SK-N-SH treated with all-trans-retinoic acid at 6 μM for 48 hours (cell line): ENCODE measurements around the gene RPS5.

ENCODE experiments used
- ATAC-seq: fragments of 200-7000 bp; cut with Tn5 transposase; 3 replicates; pipeline ENCODE4 v1.9.1; 2020; ENCODE audit warnings: mild to moderate bottlenecking, moderate library complexity
- ARNTL ChIP-seq: fragments of 450-650 bp; formaldehyde crosslinking; IDR thresholded peaks from 2 replicates; pipeline ENCODE4 v1.5.0; 2020; ENCODE audit warnings: low read depth, mild to moderate bottlenecking, moderate library complexity, borderline replicate concordance
- BACH2 ChIP-seq: fragments of 250-450 bp; sonication (Bioruptor Pico); IDR thresholded peaks from 2 replicates; pipeline ENCODE4 v1.9.0; 2021; ENCODE audit warnings: mild to moderate bottlenecking, borderline replicate concordance
- CREB5 ChIP-seq: fragments of 250-450 bp; sonication (Bioruptor Pico); IDR thresholded peaks from 2 replicates; pipeline ENCODE4 v1.5.1; 2020; ENCODE audit warnings: low read depth, mild to moderate bottlenecking, moderate library complexity
- CSDC2 ChIP-seq: fragments of 250-450 bp; sonication (Bioruptor Pico); IDR thresholded peaks from 2 replicates; pipeline ENCODE4 v1.5.0; 2020; ENCODE audit warnings: mild to moderate bottlenecking, moderate library complexity
- CSRNP3 ChIP-seq: fragments of 250-450 bp; sonication (Bioruptor Pico); IDR thresholded peaks from 2 replicates; pipeline ENCODE4 v1.5.1; 2021; ENCODE audit warnings: mild to moderate bottlenecking, moderate library complexity
- ESRRG ChIP-seq: fragments of 250-450 bp; sonication (Bioruptor Pico); IDR thresholded peaks from 2 replicates; pipeline ENCODE4 v1.6.1; 2021; ENCODE audit warnings: mild to moderate bottlenecking
- GLIS3 ChIP-seq: fragments of 250-450 bp; sonication (Bioruptor Pico); IDR thresholded peaks from 2 replicates; pipeline ENCODE4 v1.5.0; 2020; ENCODE audit warnings: mild to moderate bottlenecking, moderate library complexity
- OSR1 ChIP-seq: fragments of 250-450 bp; sonication (Bioruptor Pico); IDR thresholded peaks from 2 replicates; pipeline ENCODE4 v1.8.0; 2022; ENCODE audit warnings: moderate library complexity, mild to moderate bottlenecking, inconsistent platforms
- PATZ1 ChIP-seq: fragments of 250-450 bp; sonication (Bioruptor Pico); IDR thresholded peaks from 2 replicates; pipeline ENCODE4 v1.8.0; 2020; ENCODE audit warnings: mild to moderate bottlenecking, moderate library complexity, borderline replicate concordance
- POU6F1 ChIP-seq: fragments of 250-450 bp; sonication (Bioruptor Pico); IDR thresholded peaks from 2 replicates; pipeline ENCODE4 v1.8.0; 2021; ENCODE audit warnings: low read depth, mild to moderate bottlenecking, moderate library complexity, borderline replicate concordance
- PPARA ChIP-seq: fragments of 250-450 bp; sonication (Bioruptor Pico); IDR thresholded peaks from 2 replicates; pipeline ENCODE4 v1.5.0; 2020; ENCODE audit warnings: mild to moderate bottlenecking, borderline replicate concordance
- RARB ChIP-seq: fragments of 250-450 bp; sonication (Bioruptor Pico); IDR thresholded peaks from 2 replicates; pipeline ENCODE4 v1.8.0; 2021; ENCODE audit warnings: mild to moderate bottlenecking, moderate library complexity
- SNAI2 ChIP-seq: fragments of 250-450 bp; sonication (Bioruptor Pico); IDR thresholded peaks from 2 replicates; pipeline ENCODE4 v1.5.0; 2020; ENCODE audit warnings: mild to moderate bottlenecking, moderate library complexity
- TCF4 ChIP-seq: fragments of 250-450 bp; sonication (Bioruptor Pico); IDR thresholded peaks from 2 replicates; pipeline ENCODE4 v1.8.0; 2021; ENCODE audit warnings: mild to moderate bottlenecking, moderate library complexity, borderline replicate concordance
- TOX ChIP-seq: fragments of 250-450 bp; sonication (Bioruptor Pico); IDR thresholded peaks from 2 replicates; pipeline ENCODE4 v1.8.0; 2021; ENCODE audit warnings: mild to moderate bottlenecking, moderate library complexity, borderline replicate concordance
- ZC3H10 ChIP-seq: fragments of 250-450 bp; sonication (Bioruptor Pico); IDR thresholded peaks from 2 replicates; pipeline ENCODE4 v1.5.1; 2021; ENCODE audit warnings: mild to moderate bottlenecking, moderate library complexity
- ZFP3 ChIP-seq: fragments of 250-450 bp; sonication (Bioruptor Pico); IDR thresholded peaks from 2 replicates; pipeline ENCODE4 v1.5.0; 2020; ENCODE audit warnings: mild to moderate bottlenecking, moderate library complexity
- ZNF565 ChIP-seq: fragments of 450-650 bp; formaldehyde crosslinking; conservative IDR thresholded peaks from 2 replicates; pipeline ENCODE4 v1.5.0; 2020; ENCODE audit warnings: low read depth, mild to moderate bottlenecking, moderate library complexity
- ZNF70 ChIP-seq: fragments of 450-650 bp; formaldehyde crosslinking; IDR thresholded peaks from 2 replicates; pipeline ENCODE4 v1.5.0; 2020; ENCODE audit warnings: mild to moderate bottlenecking, moderate library complexity
- ZNF8 ChIP-seq: fragments of 450-650 bp; formaldehyde crosslinking; IDR thresholded peaks from 2 replicates; pipeline ENCODE4 v1.5.0; 2020; ENCODE audit warnings: mild to moderate bottlenecking, moderate library complexity

Gene RPS5

GRCh38 chr19:58356766-58357480 lies 30.1 kb upstream of the RPS5 start:
- no peak for TF ChIP-seq ZNF70 (CRISPR knock-in tag)
- TF ChIP-seq OSR1 (CRISPR knock-in tag): no peak
- TF ChIP-seq RARB (CRISPR knock-in tag): no peak
- no peak for TF ChIP-seq BACH2 (CRISPR knock-in tag)
- TF ChIP-seq ARNTL (CRISPR knock-in tag): no peak
- no peak for ATAC-seq

- no peak for ATAC-seq
These were observed 29.5 kb upstream of the RPS5 start for GRCh38 chr19:58357481-58358145.

GRCh38 chr19:58361900-58362271 lies 25.2 kb upstream of the RPS5 start:
- ATAC-seq: peak; percentile 45
- no peak for TF ChIP-seq ZNF565 (CRISPR knock-in tag)
- no peak for TF ChIP-seq ESRRG (CRISPR knock-in tag)
- TF ChIP-seq TOX: no peak
- no peak for TF ChIP-seq ARNTL (CRISPR knock-in tag)
- no peak for TF ChIP-seq ZNF8 (CRISPR knock-in tag)
- TF ChIP-seq CREB5: 0 out of 2 replicates have a peak, but pooled peaks have one; percentile 47

More at GRCh38 chr19:58357481-58358145, 29.5 kb upstream of the RPS5 start:
- no peak for TF ChIP-seq ZNF565 (CRISPR knock-in tag)
- no peak for TF ChIP-seq TOX
- no peak for TF ChIP-seq CREB5
- no peak for TF ChIP-seq PPARA (CRISPR knock-in tag)
- no peak for TF ChIP-seq ESRRG (CRISPR knock-in tag)

- peak; percentile 94 for ATAC-seq
- TF ChIP-seq CREB5 (no peak), ZFP3 (CRISPR knock-in tag) (no peak), POU6F1 (CRISPR knock-in tag) (0 out of 2 replicates have a peak, but pooled peaks have one; percentile 29), ZNF8 (CRISPR knock-in tag) (no peak)
- TF ChIP-seq, all 23 proteins: peak for 1
These were observed 24.6 kb upstream of the RPS5 start, which contains the start of gene ZNF497 for GRCh38 chr19:58362272-58362994. TSS of gene ZNF497 (minus strand) at chr19:58362751. CDS start at chr19:58357635, 5,116 bp downstream.

- ATAC-seq: no peak
- TF ChIP-seq CREB5: no peak
- no peak for TF ChIP-seq ZC3H10
- no peak for TF ChIP-seq CSRNP3 (CRISPR knock-in tag)
- TF ChIP-seq SNAI2: no peak
- TF ChIP-seq BACH2 (CRISPR knock-in tag): no peak
- TF ChIP-seq ARNTL (CRISPR knock-in tag): no peak
- TF ChIP-seq GLIS3 (CRISPR knock-in tag): no peak
- no peak for TF ChIP-seq CSDC2
- TF ChIP-seq ESRRG (CRISPR knock-in tag): no peak
- no peak for TF ChIP-seq TCF4 (CRISPR knock-in tag)
- no peak for TF ChIP-seq PPARA (CRISPR knock-in tag)
- TF ChIP-seq PATZ1 (CRISPR knock-in tag): no peak
These were observed 22.9 kb upstream of the RPS5 start for GRCh38 chr19:58364146-58364545.
